GM18505 (cell line): Measurements from ENCODE around the gene SVIL.
"Not testable (repeated sequence)": the region's sequence is repeated elsewhere in the genome, so short reads cannot be mapped to it uniquely, and the experiment has no call there.

Experiments
- ATAC-seq: cut with Tn5 transposase; IDR thresholded peaks from one replicate; pipeline ENCODE4 v1.9.1; 2021; ENCODE audit not compliant: unreplicated experiment
- POLR2A ChIP-seq: IDR thresholded peaks from 4 replicates; pipeline ENCODE4 v1.6.1; 2011; ENCODE audit warnings: borderline replicate concordance; ENCODE audit not compliant: insufficient read depth, insufficient read length; ENCODE audit errors: extremely low read depth

SVIL gene

GRCh38 chr10:29502351-29502750 is 132.4 kb downstream of the SVIL start:
- no peak for ATAC-seq

GRCh38 chr10:29501692-29502091 is 133.1 kb downstream of the SVIL start:
- no peak for ATAC-seq

More at GRCh38 chr10:29502351-29502750, 132.4 kb downstream of the SVIL start:
- TF ChIP-seq POLR2A = no peak

GRCh38 chr10:29499993-29500537 is 134.7 kb downstream of the SVIL start:
- no peak for TF ChIP-seq POLR2A
- no peak for ATAC-seq

More at GRCh38 chr10:29501692-29502091, 133.1 kb downstream of the SVIL start:
- no peak for TF ChIP-seq POLR2A

- TF ChIP-seq POLR2A = no peak
- no peak for ATAC-seq
Measured at GRCh38 chr10:29496341-29497162, 138.2 kb downstream of the SVIL start.

- no peak for ATAC-seq
- TF ChIP-seq POLR2A = no peak
Measured at GRCh38 chr10:29495366-29495765, 139.4 kb downstream of the SVIL start.

- no peak for TF ChIP-seq POLR2A
- ATAC-seq = no peak
Measured at GRCh38 chr10:29493697-29494096, 141.1 kb downstream of the SVIL start.

GRCh38 chr10:29492774-29493173 is 142.0 kb downstream of the SVIL start:
- no peak for TF ChIP-seq POLR2A
- no peak for ATAC-seq

- ATAC-seq = no peak
- no peak for TF ChIP-seq POLR2A
Measured at GRCh38 chr10:29491918-29492317, 142.9 kb downstream of the SVIL start.

GRCh38 chr10:29490781-29491280 is 143.9 kb downstream of the SVIL start:
- not testable (repeated sequence) for ATAC-seq

GRCh38 chr10:29488471-29488870 is 146.3 kb downstream of the SVIL start:
- ATAC-seq = not testable (repeated sequence)

- ATAC-seq = not testable (repeated sequence)
Measured at GRCh38 chr10:29487884-29488266, 146.9 kb downstream of the SVIL start.

GRCh38 chr10:29487032-29487883 is 147.5 kb downstream of the SVIL start:
- ATAC-seq = not testable (repeated sequence)

- no peak for TF ChIP-seq POLR2A
- ATAC-seq = no peak
Measured at GRCh38 chr10:29486433-29486832, 148.3 kb downstream of the SVIL start.

GRCh38 chr10:29484677-29485076 is 150.1 kb downstream of the SVIL start:
- not testable (repeated sequence) for ATAC-seq
